Upper lobe of left lung (tissue), 6 donors: ENCODE results near the gene PRKG1. TPM values are rescaled to one million over a fixed set of nuclear protein-coding genes. Genes with fewer than 3 reads are reported as not detected.

Experiments used
- ATAC-seq, 2 donors: fragments of 200-7000 bp; cut with Tn5 transposase; one replicate each; pipeline ENCODE4 v1.9.1; 2022; ENCODE audit warnings: mild to moderate bottlenecking in 2 of 2, moderate library complexity in 2 of 2; ENCODE audit not compliant: low FRiP score in 2 of 2
- DNase-seq, 2 donors: peaks; one replicate each; pipeline ENCODE4 v3.0.0-alpha.2; 2019 to 2020
- H3K27ac ChIP-seq, 4 donors: fragments of 200-600 bp; sonication (generic); one replicate each; pipeline ENCODE4 v1.5.1; 2016 to 2019
- H3K27me3 ChIP-seq, 4 donors: fragments of 200-600 bp; sonication (generic); one replicate each; pipeline ENCODE4 v1.5.1; 2017 to 2019
- H3K36me3 ChIP-seq, 4 donors: fragments of 200-600 bp; sonication (generic); one replicate each; pipeline ENCODE4 v1.5.1; 2016 to 2019
- H3K4me1 ChIP-seq, 4 donors: fragments of 200-600 bp; sonication (generic); one replicate each; pipeline ENCODE4 v1.5.1; 2018 to 2019
- H3K4me3 ChIP-seq, 4 donors: fragments of 200-600 bp; sonication (generic); one replicate each; pipeline ENCODE4 v1.5.1; 2017 to 2019; ENCODE audit warnings: mild to moderate bottlenecking in 2 of 4, moderate library complexity in 1 of 4
- H3K9me3 ChIP-seq, 4 donors: fragments of 200-600 bp; sonication (generic); one replicate each; pipeline ENCODE4 v1.5.1; 2018 to 2019
- CTCF ChIP-seq, 6 experiments: fragments of 450-650 bp in 4 of 6; fragments of 200-600 bp in 2 of 6; sonication (generic) in 2 of 6; IDR thresholded peaks; one replicate each; pipeline ENCODE4 v1.5.1; 2016 to 2019; ENCODE audit warnings: antibody characterized with exemption in 6 of 6
- EP300 ChIP-seq, 4 donors: sonication (generic); formaldehyde crosslinking; IDR thresholded peaks; one replicate each; pipeline ENCODE4 v1.5.1; 2017; ENCODE audit warnings: antibody characterized with exemption in 4 of 4, control low read depth in 2 of 4
- POLR2A ChIP-seq, 4 donors: fragments of 450-650 bp; IDR thresholded peaks; one replicate each; pipeline ENCODE4 v1.5.1; 2016 to 2017; ENCODE audit warnings: antibody characterized with exemption in 4 of 4, mild to moderate bottlenecking in 2 of 4
- POLR2AphosphoS5 ChIP-seq, 2 donors: sonication (generic); formaldehyde crosslinking; IDR thresholded peaks; one replicate each; pipeline ENCODE4 v1.5.1; 2017; ENCODE audit warnings: antibody characterized with exemption in 2 of 2
- WGBS, 2 donors: methylation state at CpG; one replicate each; pipeline ENCODE4 v1.1.5; 2017 to 2018; 5-methylcytosine and 5-hydroxymethylcytosine counted together
- total RNA-seq, 6 donors: library from RNA; depleted of rRNA in 4 of 6; stranded (reverse); fragments of >200 nt in 4 of 6; gene quantifications; one replicate each; pipeline versions ENCODE4 v1.1.0 to v1.2.1, GENCODE V29; 2016 to 2021
- donor health status: DM: no; HTN: no; CAD: no; lungs with moderate emphysema.
- donor health status: DM: no; HTN: yes; CAD: no; lungs with severe emphysema.

Gene PRKG1
- total RNA-seq, 6 donors from 2014 or later: 12.9 to 43.0 (median 25.0) TPM

- 85 to 90% methylated on average over 5 of the region's 5 CpGs for WGBS, 2 donors
- H3K4me1 ChIP-seq: no peaks in the 10 kb centered on the region
- H3K27ac ChIP-seq: no peak overlapping the region
- no peak for DNase-seq
- no peaks in the 10 kb centered on the region for H3K9me3 ChIP-seq
- H3K36me3 ChIP-seq: no peaks in the 10 kb centered on the region
- no peak overlapping the region for H3K4me3 ChIP-seq
- TF ChIP-seq POLR2AphosphoS5 (IDR thresholded peaks at IDR 0.05): no peak
- TF ChIP-seq POLR2A (IDR thresholded peaks at IDR 0.05): no peak
- TF ChIP-seq CTCF (IDR thresholded peaks at IDR 0.05): no peak
- TF ChIP-seq EP300 (IDR thresholded peaks at IDR 0.05): no peak
- no peaks in the 10 kb centered on the region for H3K27me3 ChIP-seq
- ATAC-seq: no peak
These were observed 413.3 kb downstream of the PRKG1 start for GRCh38 chr10:51487576-51487975.

- 68 to 70% methylated on average over 5 of the region's 5 CpGs for WGBS, 2 donors
- Histone ChIP-seq H3K36me3 (no peaks in the 10 kb centered on the region), H3K4me1 (no peaks in the 10 kb centered on the region), H3K27ac (no peak overlapping the region), H3K4me3 (no peak overlapping the region), H3K9me3 (no peaks in the 10 kb centered on the region), H3K27me3 (no peaks in the 10 kb centered on the region)
- TF ChIP-seq EP300 (IDR thresholded peaks at IDR 0.05) (no peak), POLR2A (IDR thresholded peaks at IDR 0.05) (no peak), POLR2AphosphoS5 (IDR thresholded peaks at IDR 0.05) (no peak), CTCF (IDR thresholded peaks at IDR 0.05) (no peak)
- DNase-seq (no peak), ATAC-seq (no peak)
These were observed 414.6 kb downstream of the PRKG1 start for GRCh38 chr10:51488766-51489408.

- Histone ChIP-seq H3K27me3 (no peaks in the 10 kb centered on the region), H3K9me3 (no peaks in the 10 kb centered on the region), H3K27ac (no peak overlapping the region), H3K36me3 (no peaks in the 10 kb centered on the region), H3K4me3 (no peak overlapping the region), H3K4me1 (peaks cover 0 to 4% (median 0%) of the 10 kb centered on the region in 4 donors)
- TF ChIP-seq EP300 (IDR thresholded peaks at IDR 0.05) (no peak), CTCF (IDR thresholded peaks at IDR 0.05) (no peak), POLR2AphosphoS5 (IDR thresholded peaks at IDR 0.05) (no peak), POLR2A (IDR thresholded peaks at IDR 0.05) (no peak)
- no peak for ATAC-seq
- 85 to 89% methylated on average over 2 of the region's 2 CpGs for WGBS, 2 donors
- DNase-seq: no peak
These were observed 424.1 kb downstream of the PRKG1 start for GRCh38 chr10:51498424-51498823.

- ATAC-seq: no peak
- Histone ChIP-seq H3K36me3 (no peaks in the 10 kb centered on the region), H3K4me3 (no peak overlapping the region), H3K27me3 (no peaks in the 10 kb centered on the region), H3K9me3 (no peaks in the 10 kb centered on the region), H3K27ac (no peak overlapping the region), H3K4me1 (peaks cover 0 to 4% (median 0%) of the 10 kb centered on the region in 4 donors)
- TF ChIP-seq EP300 (IDR thresholded peaks at IDR 0.05) (no peak), POLR2A (IDR thresholded peaks at IDR 0.05) (no peak), CTCF (IDR thresholded peaks at IDR 0.05) (no peak), POLR2AphosphoS5 (IDR thresholded peaks at IDR 0.05) (no peak)
- WGBS, 2 donors: 86 to 89% methylated on average over 1 of the region's 1 CpG
- DNase-seq: no peak
These were observed 427.1 kb downstream of the PRKG1 start for GRCh38 chr10:51501396-51501795.

GRCh38 chr10:51502124-51502523 is 427.8 kb downstream of the PRKG1 start:
- TF ChIP-seq POLR2A (IDR thresholded peaks at IDR 0.05) (no peak), CTCF (IDR thresholded peaks at IDR 0.05) (no peak), EP300 (IDR thresholded peaks at IDR 0.05) (no peak), POLR2AphosphoS5 (IDR thresholded peaks at IDR 0.05) (no peak)
- Histone ChIP-seq H3K4me1 (peaks cover 0 to 4% (median 0%) of the 10 kb centered on the region in 4 donors), H3K27me3 (no peaks in the 10 kb centered on the region), H3K9me3 (no peaks in the 10 kb centered on the region), H3K4me3 (no peak overlapping the region), H3K27ac (no peak overlapping the region), H3K36me3 (no peaks in the 10 kb centered on the region)
- ATAC-seq (no peak), DNase-seq (no peak)
- 96% methylated on average over 1 of the region's 1 CpG for WGBS, 2 donors
